Epidermal melanocyte (primary cell): ENCODE results near the gene KCNJ15.
"Not testable (repeated sequence)": the region's sequence is repeated elsewhere in the genome, so short reads cannot be mapped to it uniquely, and the experiment has no call there.

Experiments used
- DNase-seq: peaks from one replicate; pipeline ENCODE4 v3.0.0; 2011; ENCODE audit warnings: low spot score; ENCODE audit not compliant: insufficient read length

KCNJ15 gene

GRCh38 chr21:38256599-38257302 is at the start of gene KCNJ15:
TSS of gene KCNJ15 (plus strand) at chr21:38256991. CDS start at chr21:38299262, 42,271 bp downstream.
- no peak for DNase-seq

DNA sequence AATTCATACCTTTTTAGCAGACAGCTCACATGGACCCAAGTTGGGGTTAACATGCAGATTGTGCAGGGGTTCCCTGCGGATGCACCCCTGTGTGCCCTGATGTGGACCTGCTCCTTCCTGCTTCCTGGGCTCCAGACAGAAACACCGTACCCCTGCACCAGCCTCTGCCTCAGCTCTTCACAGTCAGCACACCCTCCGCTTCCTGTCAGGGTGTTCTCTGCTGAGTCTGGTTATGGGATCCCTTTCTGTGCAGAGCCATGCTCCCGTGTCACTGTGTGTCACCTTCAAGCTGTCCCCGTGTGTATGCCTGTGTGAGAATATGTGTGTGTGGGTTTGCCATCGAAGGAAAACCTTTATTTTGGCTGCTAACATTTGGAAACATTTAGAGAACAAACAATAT is 48.7 kb upstream of the KCNJ15 start:
- no peak for DNase-seq

DNA sequence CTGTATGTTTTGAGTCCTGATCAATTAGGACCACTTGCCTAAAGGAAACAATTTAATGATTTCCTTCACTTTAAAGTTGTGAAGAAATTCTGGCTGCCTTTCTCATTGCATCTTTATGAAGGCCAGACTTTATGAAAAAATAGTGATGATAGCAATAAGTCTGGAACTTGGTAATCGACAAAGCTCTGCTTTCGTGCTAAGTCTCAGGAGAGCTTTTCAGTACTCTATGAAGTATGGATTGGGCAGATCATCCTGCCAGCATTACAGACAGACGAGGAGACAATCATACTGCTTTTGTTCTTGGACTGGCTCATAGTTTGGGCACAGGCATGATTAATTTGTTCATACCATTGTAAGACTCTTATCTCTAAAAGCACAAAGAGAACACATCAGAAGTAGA is 45.5 kb upstream of the KCNJ15 start:
- no peak for DNase-seq

DNA sequence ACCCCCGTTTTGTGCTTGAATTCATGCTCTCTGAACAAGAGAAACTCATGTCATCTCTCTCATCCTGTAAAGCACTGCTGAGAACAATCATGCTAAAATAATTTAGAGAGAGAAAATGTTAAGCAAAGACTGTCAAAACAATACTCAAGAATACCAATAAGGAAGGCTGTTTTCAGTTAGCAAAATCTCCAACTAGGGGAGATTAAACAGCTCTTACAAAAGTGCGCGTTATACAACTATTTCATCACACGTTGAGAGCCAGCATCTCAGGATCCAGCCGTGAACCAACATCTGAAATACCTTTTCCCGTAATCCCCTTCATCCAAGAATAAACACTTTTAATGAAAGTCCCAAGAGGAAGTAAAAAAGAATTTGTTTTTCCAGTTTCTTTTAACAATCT is 44.1 kb upstream of the KCNJ15 start:
- DNase-seq, result no peak

DNA sequence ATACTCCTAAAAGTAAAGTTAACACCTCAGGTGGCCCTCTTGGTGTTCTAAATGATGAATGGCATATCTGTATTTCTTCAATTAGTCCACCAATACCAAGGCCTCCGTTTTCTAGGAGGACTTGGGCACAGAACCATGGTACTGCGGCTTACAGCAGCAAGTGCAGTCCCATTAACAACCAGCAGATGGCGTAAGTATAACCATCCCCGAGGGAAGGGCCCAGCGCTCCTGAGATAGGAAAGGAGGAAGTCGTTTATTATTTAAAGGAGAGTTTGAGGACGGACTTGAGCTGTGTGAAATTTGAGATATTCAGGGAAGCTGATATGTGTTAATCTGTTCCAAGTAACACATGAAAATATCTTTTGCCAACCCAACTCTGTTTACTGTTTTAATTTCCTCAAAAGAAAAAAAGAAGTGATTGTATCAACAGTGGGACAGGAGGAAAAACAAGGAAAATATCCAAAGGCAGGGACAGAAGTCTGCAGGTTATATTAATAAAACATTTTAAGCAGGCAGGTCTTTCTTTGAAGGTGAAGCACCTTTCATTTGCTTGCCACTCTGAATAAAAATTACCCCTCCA is 37.7 kb upstream of the KCNJ15 start:
- peak; percentile 24 for DNase-seq

DNA sequence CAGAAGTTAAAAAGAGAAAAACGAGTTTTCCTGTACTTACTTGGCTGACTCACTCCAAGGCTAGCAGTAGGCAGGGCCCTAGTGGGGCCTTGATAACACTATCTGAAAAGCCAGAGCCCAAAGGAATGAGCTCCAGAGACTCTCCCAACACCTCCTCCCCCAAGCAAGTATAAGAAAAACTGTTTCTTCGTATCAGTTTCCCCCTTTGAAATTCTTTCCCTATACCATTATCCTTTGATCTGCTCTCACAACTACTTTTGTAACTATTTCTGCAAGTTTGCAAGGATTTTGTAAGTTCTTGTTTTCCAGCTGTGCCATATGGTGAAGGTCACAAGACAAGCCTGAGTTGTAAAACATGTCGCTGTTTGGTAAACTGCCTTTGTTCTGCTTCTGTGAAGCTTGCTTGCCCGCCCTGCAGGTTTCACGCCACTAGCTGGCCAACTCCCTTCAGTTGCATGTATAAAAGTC is 36.5 kb upstream of the KCNJ15 start:
- DNase-seq, result no peak

- DNase-seq, result no peak
Measured at GRCh38 chr21:38221594-38221993, 35.2 kb upstream of the KCNJ15 start.

GRCh38 chr21:38223893-38224540 is 32.8 kb upstream of the KCNJ15 start:
- DNase-seq, result no peak

DNA sequence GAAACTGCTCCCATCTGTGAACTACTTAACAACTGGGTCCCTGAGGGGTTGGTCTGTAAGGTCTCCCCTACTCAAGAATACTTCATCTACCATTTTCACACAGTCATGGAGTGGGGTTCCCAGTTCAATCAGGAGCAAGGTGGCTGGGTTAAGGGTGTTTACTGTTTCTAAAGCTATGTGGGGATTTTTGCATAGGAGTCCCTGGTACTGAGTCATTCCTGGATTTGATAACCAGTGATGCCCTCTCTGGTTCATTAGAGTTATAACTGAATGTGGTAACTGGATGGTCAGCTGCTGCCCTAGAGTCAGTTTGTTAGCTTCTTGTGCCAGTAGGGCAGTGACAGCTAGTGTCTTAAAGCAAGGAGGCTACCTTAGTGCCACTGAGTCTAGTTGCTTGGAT is 29.4 kb upstream of the KCNJ15 start:
- DNase-seq, result no peak

- no peak for DNase-seq
Measured at GRCh38 chr21:38228115-38228514, 28.7 kb upstream of the KCNJ15 start.

GRCh38 chr21:38228537-38228936 is 28.3 kb upstream of the KCNJ15 start:
- no peak for DNase-seq

GRCh38 chr21:38229260-38229877 is 27.4 kb upstream of the KCNJ15 start:
- no peak for DNase-seq

DNA sequence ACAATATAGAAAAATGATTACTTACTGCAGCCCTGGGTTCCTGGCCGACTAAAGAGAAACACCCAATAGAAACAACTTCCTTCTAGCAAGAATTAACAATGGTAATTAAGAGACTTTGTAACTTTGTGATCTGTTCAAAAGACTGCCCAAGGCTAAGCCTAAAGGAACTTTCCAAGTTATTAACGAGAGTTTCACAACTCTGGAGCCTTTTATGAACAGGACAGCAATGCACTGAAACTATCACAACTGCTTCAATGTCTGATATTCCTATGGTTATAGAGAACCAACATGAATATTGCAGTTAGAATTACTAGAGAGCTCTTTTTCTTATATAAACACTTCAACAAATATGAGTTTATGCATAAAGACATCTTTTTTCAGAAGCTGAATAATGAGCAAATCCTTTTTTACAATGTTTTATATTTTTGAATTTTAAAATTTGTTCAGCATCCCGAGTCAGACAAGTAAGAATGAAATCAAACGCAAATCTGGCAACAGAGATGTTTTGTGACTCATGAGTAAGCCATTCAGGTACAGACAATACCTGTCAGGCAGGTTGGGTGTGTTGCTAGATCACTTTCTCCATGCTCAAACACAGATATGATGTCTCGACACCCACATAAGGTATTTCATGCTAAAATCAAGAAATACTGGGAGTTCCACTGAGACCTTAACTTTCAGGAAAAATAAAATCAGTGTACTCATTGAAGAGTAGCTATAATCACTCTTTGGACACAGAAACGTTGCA is 22.2 kb upstream of the KCNJ15 start:
- no peak for DNase-seq

- DNase-seq, result not testable (repeated sequence)
Measured at GRCh38 chr21:38235251-38235650, 21.5 kb upstream of the KCNJ15 start.

DNA sequence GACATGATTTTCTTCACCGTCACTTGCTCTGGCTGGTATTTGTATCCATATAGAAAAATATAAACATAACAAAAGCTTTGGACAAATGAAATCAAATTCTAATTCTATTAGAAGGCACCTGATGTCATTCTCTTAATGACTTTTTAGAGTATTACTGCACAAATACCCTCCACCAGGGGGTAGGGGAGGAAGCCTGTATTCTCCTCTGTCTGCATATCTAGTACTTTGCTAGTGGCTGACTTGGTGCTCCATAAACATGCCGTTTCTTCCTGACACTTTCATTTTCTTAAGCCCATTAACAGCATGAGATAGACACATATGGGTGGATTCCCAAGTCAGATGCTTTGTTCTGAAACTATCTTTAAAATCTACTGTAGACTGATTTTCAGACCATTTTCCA is 20.6 kb upstream of the KCNJ15 start:
- no peak for DNase-seq

DNA sequence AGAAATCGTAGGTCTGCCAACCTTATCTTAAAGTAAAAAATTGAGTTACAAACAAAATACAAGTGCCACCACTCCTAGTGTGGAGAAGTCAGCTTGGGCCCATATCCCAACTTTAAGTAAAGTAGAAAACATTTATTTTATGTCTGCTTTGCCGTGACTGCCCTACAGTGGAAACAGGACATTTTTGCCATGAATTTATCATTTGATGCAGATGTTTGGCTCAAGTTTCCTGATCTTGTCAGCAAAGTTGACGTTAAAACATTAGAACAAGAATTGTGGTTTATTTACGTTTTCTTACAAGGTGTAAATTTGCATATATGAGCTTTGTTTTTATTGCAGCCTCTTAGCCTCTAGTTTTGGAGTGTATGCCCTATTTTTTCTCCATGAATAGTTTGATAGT is 17.1 kb upstream of the KCNJ15 start:
- DNase-seq, result no peak

DNA sequence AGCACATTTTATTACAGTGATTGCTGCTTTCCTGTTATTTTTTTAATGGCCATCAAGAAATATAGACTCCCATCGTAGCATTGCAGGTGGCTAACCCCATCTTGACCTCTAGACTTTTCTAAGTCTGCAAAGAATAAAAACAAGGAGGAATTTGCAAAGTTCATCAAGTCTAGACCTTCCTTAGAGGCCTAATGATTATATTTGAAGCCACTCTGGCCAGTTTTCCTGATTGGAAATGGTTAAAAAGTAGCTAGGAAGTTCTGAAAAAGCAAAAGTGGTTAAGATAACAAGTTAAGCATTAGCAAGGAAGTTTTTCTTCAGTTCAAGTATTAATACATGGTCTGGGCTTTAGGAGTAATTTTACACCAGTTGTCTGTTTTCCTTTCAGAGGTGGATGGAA is 16.7 kb upstream of the KCNJ15 start:
- no peak for DNase-seq

- no peak for DNase-seq
Measured at GRCh38 chr21:38241029-38241740, 15.6 kb upstream of the KCNJ15 start.

GRCh38 chr21:38242061-38242460 is 14.7 kb upstream of the KCNJ15 start:
- DNase-seq, result no peak

DNA sequence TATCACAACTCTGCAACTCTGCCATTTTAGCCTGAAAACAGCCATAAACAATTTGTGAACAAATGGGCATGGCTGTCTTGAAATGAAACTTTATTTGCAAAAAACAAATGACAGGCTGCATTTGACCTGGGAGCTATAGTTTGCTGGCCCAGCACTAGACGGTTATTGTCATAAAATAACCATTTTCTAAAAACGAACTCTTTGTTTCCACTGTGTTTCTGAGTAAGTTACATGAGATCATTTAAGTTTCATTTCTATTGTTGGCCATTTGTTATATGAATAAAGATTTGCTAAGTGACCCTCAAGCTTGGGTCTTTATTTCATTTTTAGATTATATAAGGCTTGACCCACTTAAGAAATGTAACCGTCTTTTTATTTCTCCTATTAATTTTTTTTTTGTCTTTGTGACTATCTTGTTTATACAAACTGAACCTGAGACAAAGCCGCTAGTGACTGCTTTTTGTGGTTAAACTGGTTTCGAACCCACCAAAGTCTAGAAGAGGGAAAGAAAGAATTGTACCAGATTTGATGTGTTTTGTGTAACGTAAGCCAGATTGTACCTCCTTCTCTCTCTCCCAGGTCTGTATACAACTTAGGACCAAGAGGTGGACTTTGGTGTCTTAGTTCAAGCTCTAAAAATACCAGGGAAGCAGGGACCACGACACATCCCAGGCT is 12.9 kb upstream of the KCNJ15 start:
- no peak for DNase-seq
